ENCODE measurements around the gene ITGA6.
A peak's percentile ranks its signal among the peaks of the same experiment; 100 is the strongest.
"Not testable (repeated sequence)": the region's sequence is repeated elsewhere in the genome, so short reads cannot be mapped to it uniquely, and the experiment has no call there.

ITGA6 gene

GRCh38 chr2:172518995-172519394, 91.6 kb downstream of the ITGA6 start:
- no peak for DNase-seq

- no peak for DNase-seq
Observed at GRCh38 chr2:172525601-172526000, 98.2 kb downstream of the ITGA6 start.

GRCh38 chr2:172531309-172531708, 103.9 kb downstream of the ITGA6 start:
- DNase-seq = no peak

- DNase-seq = not testable (repeated sequence)
Observed at GRCh38 chr2:172532461-172532860, 105.1 kb downstream of the ITGA6 start.

GRCh38 chr2:172533687-172534086, 106.3 kb downstream of the ITGA6 start:
- DNase-seq = no peak

- DNase-seq = no peak
Observed at GRCh38 chr2:172535119-172535518, 107.7 kb downstream of the ITGA6 start.

- not testable (repeated sequence) for DNase-seq
Observed at GRCh38 chr2:172537851-172538250, 110.5 kb downstream of the ITGA6 start.

- DNase-seq = no peak
Observed at GRCh38 chr2:172539767-172540166, 112.4 kb downstream of the ITGA6 start.

GRCh38 chr2:172540421-172540820, 113.0 kb downstream of the ITGA6 start:
- no peak for DNase-seq

GRCh38 chr2:172545408-172546075, 118.2 kb downstream of the ITGA6 start:
- DNase-seq = no peak

GRCh38 chr2:172549131-172549530, 121.7 kb downstream of the ITGA6 start:
- DNase-seq = no peak

- peak in 1 of 5 donors; percentile 28 for DNase-seq
Observed at GRCh38 chr2:172549802-172550201, 122.4 kb downstream of the ITGA6 start.

- no peak for DNase-seq
Observed at GRCh38 chr2:172550419-172550818, 123.0 kb downstream of the ITGA6 start.

GRCh38 chr2:172551271-172551670, 123.9 kb downstream of the ITGA6 start:
- DNase-seq = no peak

- DNase-seq = no peak
Observed at GRCh38 chr2:172552547-172553291, 125.3 kb downstream of the ITGA6 start.

- no peak for DNase-seq
Observed at GRCh38 chr2:172554352-172555271, 127.2 kb downstream of the ITGA6 start.

- DNase-seq = no peak
Observed at GRCh38 chr2:172555272-172555521, 127.8 kb downstream of the ITGA6 start.
